ENCODE results near the gene FKBP2. TPM values are rescaled to one million over a fixed set of nuclear protein-coding genes. Genes with fewer than 3 reads are reported as not detected.

The FKBP2 gene
- total RNA-seq, 1 experiment from 2014 or later: 84.2 TPM

DNA sequence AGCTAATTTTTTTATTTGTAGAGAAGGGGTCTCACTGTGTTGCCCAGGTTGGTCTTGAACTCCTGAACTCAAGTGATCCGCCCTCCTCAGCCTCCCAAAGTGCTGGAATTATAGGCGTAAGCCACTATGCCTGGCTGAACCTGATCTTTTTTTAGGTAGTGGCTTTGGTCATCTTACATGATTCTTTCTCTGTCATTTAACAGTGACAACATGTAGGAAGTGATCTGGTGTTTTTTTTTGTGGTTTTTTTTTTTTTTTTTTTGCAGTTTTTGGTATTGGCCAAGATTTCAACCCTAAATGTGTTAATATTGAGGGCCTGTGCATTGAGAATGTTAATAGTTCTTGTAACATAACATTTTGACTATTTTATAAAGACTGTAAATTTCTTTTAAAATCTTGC, 42.4 kb upstream of the FKBP2 start:
- DNase-seq: no peak
- H3K4me2 ChIP-seq: no peak overlapping the region
- no peaks in the 10 kb centered on the region for H3K9me3 ChIP-seq (ENCODE audit: insufficient read depth, low read depth)
- intact Hi-C loops (cut with micrococcal nuclease; ENCODE audit: unreplicated experiment): no loop called here
- no peak overlapping the region for H3K4me3 ChIP-seq
- H3K79me2 ChIP-seq (ENCODE audit: low read depth): peaks cover 24% of the 10 kb centered on the region
- no peak overlapping the region for H3K27ac ChIP-seq
- no peaks in the 10 kb centered on the region for H3K27me3 ChIP-seq (ENCODE audit: insufficient read depth, low read depth)
- peaks cover 61% of the 10 kb centered on the region for H3K36me3 ChIP-seq (ENCODE audit: low read depth)
- peaks cover 34% of the 10 kb centered on the region for H4K20me1 ChIP-seq (ENCODE audit: insufficient read depth)
- TF ChIP-seq, protein P1, sequence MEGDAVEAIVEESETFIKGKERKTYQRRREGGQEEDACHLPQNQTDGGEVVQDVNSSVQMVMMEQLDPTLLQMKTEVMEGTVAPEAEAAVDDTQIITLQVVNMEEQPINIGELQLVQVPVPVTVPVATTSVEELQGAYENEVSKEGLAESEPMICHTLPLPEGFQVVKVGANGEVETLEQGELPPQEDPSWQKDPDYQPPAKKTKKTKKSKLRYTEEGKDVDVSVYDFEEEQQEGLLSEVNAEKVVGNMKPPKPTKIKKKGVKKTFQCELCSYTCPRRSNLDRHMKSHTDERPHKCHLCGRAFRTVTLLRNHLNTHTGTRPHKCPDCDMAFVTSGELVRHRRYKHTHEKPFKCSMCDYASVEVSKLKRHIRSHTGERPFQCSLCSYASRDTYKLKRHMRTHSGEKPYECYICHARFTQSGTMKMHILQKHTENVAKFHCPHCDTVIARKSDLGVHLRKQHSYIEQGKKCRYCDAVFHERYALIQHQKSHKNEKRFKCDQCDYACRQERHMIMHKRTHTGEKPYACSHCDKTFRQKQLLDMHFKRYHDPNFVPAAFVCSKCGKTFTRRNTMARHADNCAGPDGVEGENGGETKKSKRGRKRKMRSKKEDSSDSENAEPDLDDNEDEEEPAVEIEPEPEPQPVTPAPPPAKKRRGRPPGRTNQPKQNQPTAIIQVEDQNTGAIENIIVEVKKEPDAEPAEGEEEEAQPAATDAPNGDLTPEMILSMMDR (conservative IDR thresholded peaks at IDR 0.05): no peak
- no peak for TF ChIP-seq EZH2 (IDR thresholded peaks at IDR 0.05; ENCODE audit: low read depth)
- H3F3A ChIP-seq (ENCODE audit: insufficient read depth, low read depth): peaks cover 88% of the 10 kb centered on the region
- BruUV-seq (replicated peaks): no TSS peak
- H2AFZ ChIP-seq: no peak overlapping the region
- ChIA-PET CTCF (no interaction called here), POLR2A (ENCODE audit: unreplicated experiment) (no interaction called here)
- no peaks in the 10 kb centered on the region for H3K9me2 ChIP-seq (ENCODE audit: insufficient read depth)
- no peaks in the 10 kb centered on the region for H3K4me1 ChIP-seq (replicated peaks; ENCODE audit: insufficient read depth)

DNA sequence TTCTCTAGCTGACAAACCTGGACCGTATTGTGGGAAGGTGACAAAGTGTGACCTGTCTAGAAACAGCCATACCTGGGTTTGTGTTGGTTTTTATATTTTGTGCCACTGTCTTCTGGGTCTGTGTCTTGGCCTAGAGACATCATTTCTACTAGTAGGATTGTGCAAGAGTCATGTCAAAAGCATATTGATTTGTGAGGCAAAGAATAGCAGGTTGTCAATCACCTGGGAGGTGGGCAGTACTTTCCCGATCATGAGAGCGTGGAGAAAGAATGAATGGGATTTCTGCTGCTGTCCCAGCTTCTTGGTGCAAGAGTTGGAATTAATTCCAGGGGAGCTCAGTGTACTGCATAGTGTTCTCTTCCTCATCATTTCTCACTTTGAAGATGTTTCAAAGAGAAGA, 39.4 kb upstream of the FKBP2 start:
- Histone ChIP-seq H3F3A (ENCODE audit: insufficient read depth, low read depth) (peaks cover 94% of the 10 kb centered on the region), H3K27me3 (ENCODE audit: insufficient read depth, low read depth) (no peaks in the 10 kb centered on the region), H3K4me2 (no peak overlapping the region), H3K4me3 (no peak overlapping the region), H3K9me3 (ENCODE audit: insufficient read depth, low read depth) (no peaks in the 10 kb centered on the region), H2AFZ (no peak overlapping the region), H3K36me3 (ENCODE audit: low read depth) (peaks cover 38% of the 10 kb centered on the region), H3K27ac (no peak overlapping the region), H3K4me1 (replicated peaks; ENCODE audit: insufficient read depth) (0 out of 2 replicates have a peak, but pooled peaks cover 4% of the 10 kb centered on the region), H3K79me2 (ENCODE audit: low read depth) (peaks cover 11% of the 10 kb centered on the region; the same call in 1 of the 2 replicates), H4K20me1 (ENCODE audit: insufficient read depth) (peaks cover 41% of the 10 kb centered on the region), H3K9me2 (ENCODE audit: insufficient read depth) (no peaks in the 10 kb centered on the region)
- DNase-seq: no peak
- intact Hi-C loops (cut with micrococcal nuclease; ENCODE audit: unreplicated experiment): no loop called here
- TF ChIP-seq, protein P1 (conservative IDR thresholded peaks at IDR 0.05): no peak
- no peak for TF ChIP-seq EZH2 (IDR thresholded peaks at IDR 0.05; ENCODE audit: low read depth)
- CTCF ChIA-PET: no interaction called here
- POLR2A ChIA-PET (ENCODE audit: unreplicated experiment): interaction anchor here (0.6 kb wide), 1 partner anchor 16 kb away, joined by 16 read pairs; the partner anchor contains the start of gene STIP1
- no TSS peak for BruUV-seq (replicated peaks)

DNA sequence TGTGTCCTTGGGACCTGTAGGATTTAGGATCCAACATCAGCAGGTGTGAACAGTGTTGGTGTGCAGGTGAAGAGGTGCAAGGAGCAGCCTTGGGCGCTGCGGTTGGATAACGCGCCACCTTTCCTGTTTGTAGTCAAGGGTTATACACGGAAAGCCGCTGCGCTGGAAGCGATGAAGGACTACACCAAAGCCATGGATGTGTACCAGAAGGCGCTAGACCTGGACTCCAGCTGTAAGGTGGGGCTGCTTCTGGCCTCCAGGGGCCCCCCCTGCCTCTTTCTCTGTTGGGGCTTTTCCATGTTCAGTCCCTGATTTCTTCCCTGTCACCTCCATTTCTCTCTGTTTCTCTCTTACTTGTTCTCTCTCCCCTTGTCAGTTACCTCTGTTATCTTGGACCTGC, 37.9 kb upstream of the FKBP2 start:
- no peaks in the 10 kb centered on the region for H3K9me2 ChIP-seq (ENCODE audit: insufficient read depth)
- H4K20me1 ChIP-seq (ENCODE audit: insufficient read depth): peaks cover 39% of the 10 kb centered on the region
- H3K4me1 ChIP-seq (replicated peaks; ENCODE audit: insufficient read depth): 0 out of 2 replicates have a peak, but pooled peaks cover 4% of the 10 kb centered on the region
- DNase-seq: no peak
- ChIA-PET CTCF (interaction anchor here (0.6 kb wide), 1 partner anchor 128 kb away, joined by 11 read pairs; no protein-coding TSS in a partner anchor), POLR2A (ENCODE audit: unreplicated experiment) (no interaction called here)
- TF ChIP-seq, protein P1 (conservative IDR thresholded peaks at IDR 0.05): no peak
- no peak for TF ChIP-seq EZH2 (IDR thresholded peaks at IDR 0.05; ENCODE audit: low read depth)
- H3F3A ChIP-seq (ENCODE audit: insufficient read depth, low read depth): peaks cover 89% of the 10 kb centered on the region
- no peaks in the 10 kb centered on the region for H3K27me3 ChIP-seq (ENCODE audit: insufficient read depth, low read depth)
- H3K9me3 ChIP-seq (ENCODE audit: insufficient read depth, low read depth): no peaks in the 10 kb centered on the region
- no peak overlapping the region for H2AFZ ChIP-seq
- no peaks in the 10 kb centered on the region for H3K79me2 ChIP-seq (ENCODE audit: low read depth)
- no peak overlapping the region for H3K4me3 ChIP-seq
- H3K27ac ChIP-seq: no peak overlapping the region
- no peak overlapping the region for H3K4me2 ChIP-seq
- intact Hi-C loops (cut with micrococcal nuclease; ENCODE audit: unreplicated experiment): no loop called here
- H3K36me3 ChIP-seq (ENCODE audit: low read depth): peaks cover 26% of the 10 kb centered on the region
- BruUV-seq (replicated peaks): no TSS peak
